ENCODE data around the gene SH2D3C. TPM values are rescaled to one million over a fixed set of nuclear protein-coding genes. Genes with fewer than 3 reads are reported as not detected.

Gene SH2D3C
- total and polyA plus RNA-seq, 5 donors from 2014 or later = 17.7 to 39.3 (median 24.2) TPM

GRCh38 chr9:127708952-127709587 is 69.4 kb downstream of the SH2D3C start:
- H3K9me3 Mint-ChIP-seq = peaks cover 0 to 2% (median 0%) of the 10 kb centered on the region in 7 donors
- ATAC-seq (ENCODE audit: low read depth in 2 of 2) (no peak), DNase-seq (no peak)
- Histone ChIP-seq H3K9me3 (ENCODE audit: control insufficient read depth in 2 of 2, low read length in 2 of 2) (no peaks in the 10 kb centered on the region), H3K27ac (ENCODE audit: insufficient read depth, low read length, poor library complexity, severe bottlenecking) (no peak overlapping the region), H3K4me3 (ENCODE audit: low read depth, low read length) (no peak overlapping the region), H3K27me3 (ENCODE audit: control insufficient read depth, insufficient read depth, low read length) (no peaks in the 10 kb centered on the region), H3K36me3 (ENCODE audit: control insufficient read depth, insufficient read depth, low read length) (no peaks in the 10 kb centered on the region), H3K4me1 (ENCODE audit: control insufficient read depth, insufficient read depth, low read length, poor library complexity, severe bottlenecking) (peaks cover 7% of the 10 kb centered on the region)
- H3K4me1 Mint-ChIP-seq = peaks cover 0 to 36% (median 5%) of the 10 kb centered on the region in 4 donors
- H3K4me3 Mint-ChIP-seq = no peak overlapping the region
- H3K27me3 Mint-ChIP-seq = no peaks in the 10 kb centered on the region
- peaks cover 3% of the 10 kb centered on the region for H3K36me3 Mint-ChIP-seq
- peak overlapping the region in 1 of 3 donors; percentile 31 for H3K27ac Mint-ChIP-seq

GRCh38 chr9:127707766-127708165 is 70.7 kb downstream of the SH2D3C start:
- Histone ChIP-seq H3K27ac (ENCODE audit: insufficient read depth, low read length, poor library complexity, severe bottlenecking) (no peak overlapping the region), H3K4me1 (ENCODE audit: control insufficient read depth, insufficient read depth, low read length, poor library complexity, severe bottlenecking) (peaks cover 6% of the 10 kb centered on the region), H3K9me3 (ENCODE audit: control insufficient read depth in 2 of 2, low read length in 2 of 2) (no peaks in the 10 kb centered on the region), H3K27me3 (ENCODE audit: control insufficient read depth, insufficient read depth, low read length) (no peaks in the 10 kb centered on the region), H3K36me3 (ENCODE audit: control insufficient read depth, insufficient read depth, low read length) (no peaks in the 10 kb centered on the region), H3K4me3 (ENCODE audit: low read depth, low read length) (no peak overlapping the region)
- H3K27ac Mint-ChIP-seq = peak overlapping the region in 1 of 3 donors; percentile 69
- no peaks in the 10 kb centered on the region for H3K27me3 Mint-ChIP-seq
- H3K4me3 Mint-ChIP-seq = no peak overlapping the region
- peaks cover 0 to 2% (median 0%) of the 10 kb centered on the region in 7 donors for H3K9me3 Mint-ChIP-seq
- peaks cover 0 to 33% (median 5%) of the 10 kb centered on the region in 4 donors for H3K4me1 Mint-ChIP-seq
- peak in 2 of 3 donors; percentile 28 to 67 for DNase-seq
- ATAC-seq (ENCODE audit: low read depth in 2 of 2) = peak; percentile 70
- H3K36me3 Mint-ChIP-seq = peaks cover 3% of the 10 kb centered on the region

- DNase-seq (no peak), ATAC-seq (ENCODE audit: low read depth in 2 of 2) (no peak)
- Histone ChIP-seq H3K27ac (ENCODE audit: insufficient read depth, low read length, poor library complexity, severe bottlenecking) (no peak within 1 kb of the TSS), H3K4me3 (ENCODE audit: low read depth, low read length) (no peak within 1 kb of the TSS), H3K9me3 (ENCODE audit: control insufficient read depth in 2 of 2, low read length in 2 of 2) (no peaks in the 10 kb centered on the region), H3K4me1 (ENCODE audit: control insufficient read depth, insufficient read depth, low read length, poor library complexity, severe bottlenecking) (peaks cover 6% of the 10 kb centered on the region), H3K36me3 (ENCODE audit: control insufficient read depth, insufficient read depth, low read length) (no peaks in the 10 kb centered on the region), H3K27me3 (ENCODE audit: control insufficient read depth, insufficient read depth, low read length) (no peaks in the 10 kb centered on the region)
- H3K27me3 Mint-ChIP-seq = no peaks in the 10 kb centered on the region
- peaks cover 0 to 29% (median 5%) of the 10 kb centered on the region in 4 donors for H3K4me1 Mint-ChIP-seq
- H3K9me3 Mint-ChIP-seq = peaks cover 0 to 2% (median 0%) of the 10 kb centered on the region in 7 donors
- peak within 1 kb of the TSS in 1 of 3 donors; percentile 69 for H3K27ac Mint-ChIP-seq
- H3K4me3 Mint-ChIP-seq = peak within 1 kb of the TSS in 1 of 4 donors; percentile 82
- H3K36me3 Mint-ChIP-seq = peaks cover 3% of the 10 kb centered on the region
Measured at GRCh38 chr9:127706836-127707241, 71.6 kb downstream of the SH2D3C start, which contains the start of gene CFAP157. TSS of gene CFAP157 (plus strand) at chr9:127706988. CDS start at chr9:127707032, 44 bp downstream.

GRCh38 chr9:127705577-127706379 is 72.7 kb downstream of the SH2D3C start:
- H3K27ac ChIP-seq (ENCODE audit: insufficient read depth, low read length, poor library complexity, severe bottlenecking) = no peak overlapping the region
- Mint-ChIP-seq H3K9me3 (peaks cover 0 to 2% (median 0%) of the 10 kb centered on the region in 7 donors), H3K36me3 (peaks cover 3% of the 10 kb centered on the region), H3K27ac (no peak overlapping the region), H3K27me3 (no peaks in the 10 kb centered on the region), H3K4me1 (peaks cover 0 to 20% (median 3%) of the 10 kb centered on the region in 4 donors), H3K4me3 (no peak overlapping the region)
- no peaks in the 10 kb centered on the region for H3K27me3 ChIP-seq (ENCODE audit: control insufficient read depth, insufficient read depth, low read length)
- no peaks in the 10 kb centered on the region for H3K9me3 ChIP-seq (ENCODE audit: control insufficient read depth in 2 of 2, low read length in 2 of 2)
- ATAC-seq (ENCODE audit: low read depth in 2 of 2) (no peak), DNase-seq (no peak)
- H3K4me3 ChIP-seq (ENCODE audit: low read depth, low read length) = no peak overlapping the region
- peaks cover under 1% of the 10 kb centered on the region for H3K4me1 ChIP-seq (ENCODE audit: control insufficient read depth, insufficient read depth, low read length, poor library complexity, severe bottlenecking)
- H3K36me3 ChIP-seq (ENCODE audit: control insufficient read depth, insufficient read depth, low read length) = no peaks in the 10 kb centered on the region

- no peaks in the 10 kb centered on the region for H3K27me3 ChIP-seq (ENCODE audit: control insufficient read depth, insufficient read depth, low read length)
- Mint-ChIP-seq H3K4me3 (peak overlapping the region in 1 of 4 donors; percentile 43), H3K4me1 (peaks cover 0 to 24% (median 13%) of the 10 kb centered on the region in 4 donors), H3K27me3 (peaks cover 4% of the 10 kb centered on the region), H3K9me3 (no peaks in the 10 kb centered on the region), H3K27ac (no peak overlapping the region), H3K36me3 (peaks cover under 1% of the 10 kb centered on the region)
- ATAC-seq (ENCODE audit: low read depth in 2 of 2) (no peak), DNase-seq (no peak)
- no peak overlapping the region for H3K4me3 ChIP-seq (ENCODE audit: low read depth, low read length)
- no peaks in the 10 kb centered on the region for H3K9me3 ChIP-seq (ENCODE audit: control insufficient read depth in 2 of 2, low read length in 2 of 2)
- peaks cover 7% of the 10 kb centered on the region for H3K4me1 ChIP-seq (ENCODE audit: control insufficient read depth, insufficient read depth, low read length, poor library complexity, severe bottlenecking)
- H3K27ac ChIP-seq (ENCODE audit: insufficient read depth, low read length, poor library complexity, severe bottlenecking) = no peak overlapping the region
- H3K36me3 ChIP-seq (ENCODE audit: control insufficient read depth, insufficient read depth, low read length) = no peaks in the 10 kb centered on the region
Measured at GRCh38 chr9:127703289-127703946, 75.0 kb downstream of the SH2D3C start.

GRCh38 chr9:127700594-127701255 is 77.7 kb downstream of the SH2D3C start:
- Mint-ChIP-seq H3K4me1 (peaks cover 0 to 22% (median 9%) of the 10 kb centered on the region in 4 donors), H3K27ac (no peak overlapping the region), H3K27me3 (peaks cover 4% of the 10 kb centered on the region), H3K4me3 (peak overlapping the region in 2 of 4 donors; percentile 57 to 70), H3K36me3 (no peaks in the 10 kb centered on the region), H3K9me3 (no peaks in the 10 kb centered on the region)
- Histone ChIP-seq H3K4me1 (ENCODE audit: control insufficient read depth, insufficient read depth, low read length, poor library complexity, severe bottlenecking) (peaks cover 7% of the 10 kb centered on the region), H3K36me3 (ENCODE audit: control insufficient read depth, insufficient read depth, low read length) (no peaks in the 10 kb centered on the region), H3K27ac (ENCODE audit: insufficient read depth, low read length, poor library complexity, severe bottlenecking) (no peak overlapping the region), H3K27me3 (ENCODE audit: control insufficient read depth, insufficient read depth, low read length) (no peaks in the 10 kb centered on the region), H3K4me3 (ENCODE audit: low read depth, low read length) (no peak overlapping the region), H3K9me3 (ENCODE audit: control insufficient read depth in 2 of 2, low read length in 2 of 2) (no peaks in the 10 kb centered on the region)
- DNase-seq (no peak), ATAC-seq (ENCODE audit: low read depth in 2 of 2) (no peak)

GRCh38 chr9:127700140-127700539 is 78.3 kb downstream of the SH2D3C start:
- H3K9me3 Mint-ChIP-seq = no peaks in the 10 kb centered on the region
- H3K4me1 Mint-ChIP-seq = peaks cover 0 to 22% (median 9%) of the 10 kb centered on the region in 4 donors
- H3K4me3 ChIP-seq (ENCODE audit: low read depth, low read length) = no peak overlapping the region
- peak overlapping the region in 1 of 3 donors; percentile 71 for H3K27ac Mint-ChIP-seq
- H3K27ac ChIP-seq (ENCODE audit: insufficient read depth, low read length, poor library complexity, severe bottlenecking) = no peak overlapping the region
- H3K4me3 Mint-ChIP-seq = peak overlapping the region in 3 of 4 donors; percentile 57 to 70 (median 69)
- H3K36me3 ChIP-seq (ENCODE audit: control insufficient read depth, insufficient read depth, low read length) = no peaks in the 10 kb centered on the region
- no peaks in the 10 kb centered on the region for H3K36me3 Mint-ChIP-seq
- no peak for DNase-seq
- no peaks in the 10 kb centered on the region for H3K9me3 ChIP-seq (ENCODE audit: control insufficient read depth in 2 of 2, low read length in 2 of 2)
- H3K4me1 ChIP-seq (ENCODE audit: control insufficient read depth, insufficient read depth, low read length, poor library complexity, severe bottlenecking) = peaks cover 7% of the 10 kb centered on the region
- no peaks in the 10 kb centered on the region for H3K27me3 ChIP-seq (ENCODE audit: control insufficient read depth, insufficient read depth, low read length)
- peaks cover 4% of the 10 kb centered on the region for H3K27me3 Mint-ChIP-seq
- no peak for ATAC-seq (ENCODE audit: low read depth in 2 of 2)

Measured in CD4-positive, CD25-positive, alpha-beta regulatory T cell (primary cell).